22Rv1 (cell line): Measurements from ENCODE around the gene WIPF2.

Source experiments
- CTCF ChIP-seq: fragments of 450-650 bp; IDR thresholded peaks from 2 replicates; pipeline ENCODE4 v1.5.1; 2017; ENCODE audit warnings: mild to moderate bottlenecking
- ZFX ChIP-seq: fragments of 450-650 bp; IDR thresholded peaks from 2 replicates; pipeline ENCODE4 v1.6.1; 2017; ENCODE audit warnings: antibody characterized with exemption, borderline replicate concordance

GRCh38 chr17:40173091-40173777, 45.9 kb upstream of the WIPF2 start:
- TF ChIP-seq CTCF: no peak
- no peak for TF ChIP-seq ZFX
